Activated naive CD8-positive, alpha-beta T cell treated with anti-CD3 and anti-CD28 coated beads, Interleukin-2, amount 10 ng/mL, durations not matched to agents 7 days and 5 days (primary cell): ENCODE measurements around the gene PRIM1. TPM values are rescaled to one million over a fixed set of nuclear protein-coding genes. Genes with fewer than 3 reads are reported as not detected.
"Not testable (repeated sequence)": the region's sequence is repeated elsewhere in the genome, so short reads cannot be mapped to it uniquely, and the experiment has no call there.

Source experiments
- ATAC-seq: fragments of 150-1000 bp; cut with Tn5 transposase; one replicate; pipeline ENCODE4 v1.10.0; 2021; ENCODE audit warnings: low read depth, moderate library complexity
- POLR2A ChIA-PET: fragments of 350-600 bp; sonication (Branson Sonifier 250); formaldehyde crosslinking; loops from one replicate; lab custom pipeline; 2021; ENCODE audit warnings: antibody characterized with exemption; lab: Charles Lee
- DNase-seq: peaks from one replicate; pipeline ENCODE4 v3.0.0; 2021
- H3K27ac Mint-ChIP-seq: one replicate; pipeline ENCODE4 v1.8.0; 2022; ENCODE audit warnings: mild to moderate bottlenecking, mixed read lengths
- H3K27me3 Mint-ChIP-seq: one replicate; pipeline ENCODE4 v1.8.0; 2022; ENCODE audit warnings: mild to moderate bottlenecking, moderate library complexity, mixed read lengths
- H3K36me3 Mint-ChIP-seq: one replicate; pipeline ENCODE4 v1.8.0; 2021; ENCODE audit warnings: mild to moderate bottlenecking, mixed read lengths
- H3K4me1 Mint-ChIP-seq: one replicate; pipeline ENCODE4 v1.8.0; 2021; ENCODE audit warnings: mixed read lengths
- H3K4me3 Mint-ChIP-seq: one replicate; pipeline ENCODE4 v1.8.0; 2022; ENCODE audit warnings: mild to moderate bottlenecking, moderate library complexity, mixed read lengths
- H3K9me3 Mint-ChIP-seq: one replicate; pipeline ENCODE4 v1.8.0; 2021; ENCODE audit warnings: mixed read lengths
- total RNA-seq, 2 experiments: library from RNA; stranded (reverse); gene quantifications; one replicate each; pipeline ENCODE4 v1.2.3, GENCODE V29; 2021

PRIM1 gene
- total RNA-seq, result 10 to 100 TPM; 52.5 to 56.1 TPM

DNA sequence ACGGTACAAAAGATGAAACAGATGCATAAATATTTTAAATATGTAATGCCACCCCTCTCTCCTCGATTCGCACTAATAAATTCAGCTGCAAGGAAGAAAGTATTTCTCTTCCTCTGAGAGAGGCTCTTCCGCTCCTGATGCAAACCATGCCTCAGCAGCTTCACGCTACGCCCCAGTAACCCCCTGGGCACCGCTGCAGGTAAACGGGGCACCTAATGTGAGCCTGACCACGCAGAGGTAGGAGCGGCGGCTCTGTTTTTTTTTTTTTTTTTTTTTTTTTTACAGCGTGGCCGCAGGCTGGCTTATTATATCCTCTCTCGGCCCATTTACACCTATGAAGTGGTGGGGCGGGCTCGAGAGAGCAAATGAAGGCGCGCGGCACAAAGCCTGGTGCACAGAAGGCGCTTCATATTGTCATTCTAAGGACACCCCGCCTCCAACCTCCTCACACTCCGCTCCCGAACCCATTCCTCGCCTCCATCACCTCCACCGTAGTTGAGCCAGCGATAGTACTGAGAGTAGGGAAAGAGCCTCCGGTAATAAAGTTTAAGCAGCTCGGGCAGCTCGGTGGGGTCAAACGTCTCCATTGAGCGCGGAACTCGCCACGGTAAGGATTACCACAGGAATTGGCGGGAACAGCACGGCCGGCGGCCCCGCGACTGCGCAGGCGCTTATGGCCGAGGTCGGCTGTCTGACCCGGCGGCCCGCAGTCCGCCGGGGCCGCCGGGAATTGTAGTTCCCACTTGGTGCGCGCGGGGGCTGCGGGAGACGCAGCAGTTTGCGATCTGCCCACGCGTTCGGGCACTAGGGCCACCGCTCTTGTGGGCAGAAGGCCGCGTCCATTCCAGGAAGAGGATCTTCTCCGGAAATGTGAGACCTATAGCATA is at the start of gene PRIM1:
Gene PRIM1, minus strand, starts transcription at position 612 of the 887 bp plus-strand sequence. Its CDS starts 25 bp downstream, at position 587.
- Mint-ChIP-seq H3K9me3 (no peaks in the 10 kb centered on the region), H3K36me3 (peaks cover 14% of the 10 kb centered on the region), H3K4me1 (peaks cover 34% of the 10 kb centered on the region), H3K27ac (peak within 1 kb of the TSS; percentile 96), H3K4me3 (peak within 1 kb of the TSS; percentile 95), H3K27me3 (no peaks in the 10 kb centered on the region)
- ATAC-seq (peak; percentile 91), DNase-seq (peak; percentile 92)
- POLR2A ChIA-PET, result interaction anchor here (0.5 to 2.3 kb wide), 17 partner anchors 11 to 732 kb away, joined by 3 to 25 read pairs (median 4); partner anchors contain the start of genes NACA, PTGES3 and STAT6

DNA sequence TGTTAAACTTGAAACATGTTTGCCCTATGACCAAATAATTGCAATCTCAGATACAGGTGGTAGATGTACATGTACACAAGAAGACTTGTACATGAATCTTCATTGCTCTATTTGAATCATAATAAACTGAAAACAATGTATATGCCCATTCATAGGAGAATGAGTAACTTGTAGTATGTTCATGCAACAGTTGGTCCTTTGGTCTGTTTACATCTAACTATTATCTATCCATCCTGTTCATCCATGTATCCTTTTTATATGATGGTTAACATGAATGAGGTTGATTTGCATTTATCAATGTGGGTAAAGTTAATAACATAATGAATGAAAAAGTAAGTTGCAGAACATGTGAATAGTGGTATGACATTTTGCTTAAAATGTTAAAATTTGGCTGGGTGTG is 48.1 kb upstream of the PRIM1 start:
- H3K9me3 Mint-ChIP-seq, result peaks cover 2% of the 10 kb centered on the region
- H3K36me3 Mint-ChIP-seq, result no peaks in the 10 kb centered on the region
- no peak overlapping the region for H3K27ac Mint-ChIP-seq
- H3K4me3 Mint-ChIP-seq, result no peak overlapping the region
- ATAC-seq (no peak), DNase-seq (no peak)
- no peaks in the 10 kb centered on the region for H3K4me1 Mint-ChIP-seq
- H3K27me3 Mint-ChIP-seq, result no peaks in the 10 kb centered on the region
- POLR2A ChIA-PET, result no interaction called here

DNA sequence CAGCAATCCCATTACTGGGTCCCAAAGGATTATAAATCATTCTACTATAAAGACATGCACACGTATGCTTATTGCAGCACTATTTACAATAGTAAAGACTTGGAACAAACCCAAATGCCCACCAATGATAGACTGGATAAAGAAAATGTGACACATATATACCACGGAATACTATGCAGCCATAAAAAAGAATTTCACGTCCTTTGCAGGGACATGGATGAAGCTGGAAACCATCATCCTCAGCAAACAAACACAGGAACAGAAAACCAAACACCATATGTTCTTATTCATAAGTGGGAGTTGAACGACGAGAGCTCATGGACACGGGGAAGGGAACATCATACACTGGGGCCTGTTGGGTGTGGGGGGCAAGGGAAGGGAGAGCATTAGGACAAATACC is 47.2 kb upstream of the PRIM1 start:
- DNase-seq, H3K4me3 Mint-ChIP-seq, H3K27me3 Mint-ChIP-seq, H3K9me3 Mint-ChIP-seq, H3K36me3 Mint-ChIP-seq, ATAC-seq, H3K27ac Mint-ChIP-seq, POLR2A ChIA-PET, H3K4me1 Mint-ChIP-seq: not testable (repeated sequence)

DNA sequence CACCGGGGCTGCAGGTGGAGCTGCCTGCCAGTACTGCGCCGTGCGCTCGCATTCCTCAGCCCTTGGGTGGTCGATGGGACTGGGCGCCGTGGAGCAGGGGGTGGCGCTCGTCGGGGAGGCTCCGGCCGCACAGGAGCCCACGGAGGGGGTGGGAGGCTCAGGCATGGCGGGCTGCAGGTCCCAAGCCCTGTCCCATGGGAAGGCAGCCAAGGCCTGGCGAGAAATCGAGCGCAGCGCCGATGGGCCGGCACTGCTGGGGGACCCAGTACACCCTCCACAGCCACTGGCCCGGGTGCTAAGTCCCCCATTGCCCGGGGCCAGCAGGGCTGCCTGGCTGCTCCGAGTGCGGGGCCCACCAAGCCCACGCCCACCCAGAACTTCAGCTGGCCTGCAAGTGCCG is 43.7 kb upstream of the PRIM1 start:
- H3K27me3 Mint-ChIP-seq, H3K4me1 Mint-ChIP-seq, H3K9me3 Mint-ChIP-seq, H3K36me3 Mint-ChIP-seq, POLR2A ChIA-PET, H3K4me3 Mint-ChIP-seq, ATAC-seq, H3K27ac Mint-ChIP-seq, DNase-seq: not testable (repeated sequence)

DNA sequence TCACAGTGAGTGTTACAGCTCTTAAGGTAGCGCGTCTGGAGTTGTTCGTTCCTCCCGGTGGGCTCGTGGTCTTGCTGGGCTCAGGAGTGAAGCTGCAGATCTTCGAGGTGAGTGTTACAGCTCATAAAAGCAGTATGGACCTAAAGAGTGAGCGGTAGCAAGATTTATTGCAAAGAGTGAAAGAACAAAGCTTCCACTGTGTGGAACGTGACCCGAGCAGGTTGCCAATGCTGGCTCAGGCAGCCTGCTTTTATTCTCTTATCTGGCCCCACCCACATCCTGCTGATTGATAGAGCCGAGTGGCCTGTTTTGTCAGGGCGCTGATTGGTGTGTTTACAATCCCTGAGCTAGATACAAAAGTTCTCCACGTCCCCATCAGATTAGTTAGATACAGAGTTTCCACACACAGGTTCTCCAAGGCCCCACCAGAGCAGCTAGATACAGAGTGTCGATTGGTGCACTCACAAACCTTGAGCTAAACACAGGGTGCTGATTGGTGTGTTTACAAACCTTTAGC is 43.0 kb upstream of the PRIM1 start:
- H3K27me3 Mint-ChIP-seq, H3K9me3 Mint-ChIP-seq, H3K4me1 Mint-ChIP-seq, POLR2A ChIA-PET, DNase-seq, H3K27ac Mint-ChIP-seq, ATAC-seq, H3K36me3 Mint-ChIP-seq: not testable (repeated sequence)
- peak overlapping the region; percentile 41 for H3K4me3 Mint-ChIP-seq

DNA sequence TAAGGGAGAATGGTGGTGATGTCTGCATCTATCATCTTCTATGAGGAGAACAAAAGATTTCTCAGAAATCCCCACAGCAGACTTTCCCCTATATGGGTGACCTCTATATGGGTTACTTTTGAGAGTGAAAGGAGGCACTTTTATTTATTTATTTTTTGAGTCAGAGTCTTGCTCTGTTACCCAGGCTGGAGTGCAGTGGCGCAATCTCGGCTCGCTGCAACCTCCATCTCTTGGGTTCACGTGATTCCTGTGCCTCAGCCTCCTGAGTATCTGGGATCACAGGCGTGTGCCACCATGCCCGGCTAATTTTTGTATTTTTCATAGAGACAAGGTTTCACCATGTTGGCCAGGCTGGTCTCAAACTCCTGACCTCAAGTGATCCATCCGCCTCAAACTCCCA is 41.0 kb upstream of the PRIM1 start:
- H3K4me3 Mint-ChIP-seq, H3K4me1 Mint-ChIP-seq, DNase-seq, H3K27ac Mint-ChIP-seq, H3K9me3 Mint-ChIP-seq, ATAC-seq, H3K27me3 Mint-ChIP-seq, POLR2A ChIA-PET, H3K36me3 Mint-ChIP-seq: not testable (repeated sequence)

DNA sequence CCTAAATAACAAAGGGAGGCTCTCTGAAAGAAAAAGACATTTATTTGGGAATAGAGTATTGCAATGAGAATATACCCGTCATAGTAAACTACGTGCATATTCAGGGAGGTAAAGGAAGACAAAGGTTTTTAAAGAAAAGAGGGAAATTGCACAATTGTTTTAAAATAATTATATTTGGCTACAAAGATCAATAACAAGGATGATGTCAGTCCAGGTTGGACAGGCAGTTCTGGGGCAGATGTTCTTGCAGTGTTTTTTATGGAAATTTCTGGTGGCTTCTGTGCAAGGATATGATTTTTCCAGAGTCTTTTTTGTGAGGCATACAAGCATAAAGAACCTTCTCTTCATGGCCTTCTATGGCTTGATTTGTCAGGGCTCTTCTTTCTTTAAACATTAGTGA is 40.6 kb upstream of the PRIM1 start:
- POLR2A ChIA-PET, result no interaction called here
- ATAC-seq (no peak), DNase-seq (no peak)
- no peaks in the 10 kb centered on the region for H3K9me3 Mint-ChIP-seq
- no peak overlapping the region for H3K4me3 Mint-ChIP-seq
- no peak overlapping the region for H3K27ac Mint-ChIP-seq
- no peaks in the 10 kb centered on the region for H3K36me3 Mint-ChIP-seq
- no peaks in the 10 kb centered on the region for H3K27me3 Mint-ChIP-seq
- H3K4me1 Mint-ChIP-seq, result peaks cover 2% of the 10 kb centered on the region

DNA sequence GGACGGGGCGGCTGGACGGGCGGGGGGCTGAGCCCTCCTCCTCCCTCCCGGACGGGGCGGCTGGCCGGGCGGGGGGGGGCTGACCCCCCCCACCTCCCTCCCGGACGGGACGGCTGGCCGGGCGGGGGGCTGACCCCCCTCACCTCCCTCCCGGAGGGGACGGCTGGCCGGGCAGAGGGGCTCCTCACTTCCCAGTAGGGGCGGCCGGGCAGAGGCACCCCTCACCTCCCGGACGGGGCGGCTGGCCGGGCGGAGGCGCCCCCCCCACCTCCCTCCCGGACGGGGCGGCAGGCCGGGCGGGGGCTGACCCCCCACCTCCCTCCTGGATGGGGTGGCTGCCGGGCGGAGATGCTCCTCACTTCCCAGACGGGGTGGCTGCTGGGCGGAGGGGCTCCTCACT is 37.3 kb upstream of the PRIM1 start:
- H3K27ac Mint-ChIP-seq, H3K36me3 Mint-ChIP-seq, DNase-seq, POLR2A ChIA-PET, H3K4me3 Mint-ChIP-seq, ATAC-seq, H3K4me1 Mint-ChIP-seq, H3K27me3 Mint-ChIP-seq, H3K9me3 Mint-ChIP-seq: not testable (repeated sequence)

DNA sequence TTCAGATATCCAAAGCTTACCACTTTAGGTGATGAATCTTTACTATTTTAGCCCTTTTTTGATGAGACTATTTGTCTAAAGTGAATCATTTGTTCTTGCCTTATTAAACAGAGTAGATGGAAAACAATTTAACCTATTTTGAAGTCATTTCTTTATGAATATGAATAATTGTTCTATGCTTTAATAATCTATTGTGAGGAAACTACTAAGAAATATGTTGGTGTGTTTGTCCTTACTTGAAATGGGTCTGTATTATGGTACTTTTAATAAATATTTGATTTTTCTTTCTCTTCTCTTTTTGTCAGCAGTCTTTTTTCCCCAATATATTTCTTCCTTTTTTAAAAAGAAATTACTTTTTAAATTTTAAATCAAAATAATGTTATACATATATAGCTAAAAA is 35.4 kb upstream of the PRIM1 start:
- Mint-ChIP-seq H3K27me3 (peaks cover 3% of the 10 kb centered on the region), H3K27ac (no peak overlapping the region), H3K4me3 (no peak overlapping the region), H3K36me3 (no peaks in the 10 kb centered on the region), H3K9me3 (no peaks in the 10 kb centered on the region), H3K4me1 (no peaks in the 10 kb centered on the region)
- DNase-seq (no peak), ATAC-seq (no peak)
- POLR2A ChIA-PET, result no interaction called here

DNA sequence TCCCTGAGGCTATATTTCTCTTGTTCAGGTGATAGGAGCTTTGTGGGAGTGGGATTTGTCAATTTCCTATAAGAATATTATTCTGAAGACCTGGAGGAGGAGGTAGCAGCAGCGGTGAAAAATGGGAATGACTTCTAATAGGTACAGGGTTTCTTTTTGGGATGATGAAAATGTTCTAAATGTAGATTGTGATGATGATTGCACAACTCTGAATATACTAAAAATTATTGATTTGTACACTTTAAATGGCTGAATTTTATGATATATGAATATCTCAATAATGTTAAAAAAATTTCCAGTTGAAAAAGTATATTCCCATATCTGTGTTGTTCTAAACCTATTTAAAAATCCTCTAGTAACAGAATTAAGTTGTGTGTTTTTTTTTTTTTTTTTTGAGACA is 33.8 kb upstream of the PRIM1 start:
- ATAC-seq, result no peak
- Mint-ChIP-seq H3K4me1 (no peaks in the 10 kb centered on the region), H3K27ac (no peak overlapping the region), H3K4me3 (no peak overlapping the region), H3K36me3 (no peaks in the 10 kb centered on the region), H3K27me3 (peaks cover 5% of the 10 kb centered on the region), H3K9me3 (no peaks in the 10 kb centered on the region)
- POLR2A ChIA-PET, result no interaction called here
- no peak for DNase-seq

DNA sequence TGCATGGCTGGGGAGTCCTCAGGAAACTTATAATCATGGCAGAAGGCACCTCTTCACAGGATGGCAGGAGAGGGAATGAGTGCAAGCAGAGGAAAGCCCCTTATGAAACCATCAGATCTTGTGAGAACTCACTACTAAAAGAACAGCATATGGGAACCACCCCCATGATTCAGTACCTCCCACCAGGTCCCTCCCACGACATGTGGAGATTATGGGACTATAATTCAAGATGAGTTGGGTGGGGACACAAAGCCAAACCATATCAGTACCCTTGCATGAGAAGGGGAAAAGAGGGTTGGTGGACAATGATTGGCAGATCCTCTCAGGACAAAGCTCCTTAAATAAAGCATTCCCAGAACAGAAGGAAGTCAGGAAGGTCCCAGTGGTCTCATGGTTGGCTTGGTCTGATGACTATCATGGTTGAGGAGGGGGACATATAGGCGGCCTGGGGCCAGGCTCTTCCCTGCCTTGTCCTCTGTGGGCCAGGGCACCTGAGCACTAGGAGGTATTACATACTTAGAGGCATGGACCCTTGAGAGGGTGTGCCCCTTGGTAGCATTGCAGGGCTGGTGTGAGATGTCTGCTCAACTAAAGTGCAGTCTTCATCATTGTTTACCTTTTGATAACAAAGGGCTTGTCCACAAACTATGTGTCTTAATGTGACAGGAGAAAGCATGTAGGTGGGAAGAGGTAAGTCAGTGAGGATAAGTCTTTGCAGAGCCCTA is 33.2 kb upstream of the PRIM1 start:
- Mint-ChIP-seq H3K36me3 (no peaks in the 10 kb centered on the region), H3K4me3 (no peak overlapping the region), H3K27ac (no peak overlapping the region), H3K4me1 (no peaks in the 10 kb centered on the region), H3K9me3 (no peaks in the 10 kb centered on the region), H3K27me3 (peaks cover 5% of the 10 kb centered on the region)
- ATAC-seq (no peak), DNase-seq (no peak)
- POLR2A ChIA-PET, result no interaction called here

DNA sequence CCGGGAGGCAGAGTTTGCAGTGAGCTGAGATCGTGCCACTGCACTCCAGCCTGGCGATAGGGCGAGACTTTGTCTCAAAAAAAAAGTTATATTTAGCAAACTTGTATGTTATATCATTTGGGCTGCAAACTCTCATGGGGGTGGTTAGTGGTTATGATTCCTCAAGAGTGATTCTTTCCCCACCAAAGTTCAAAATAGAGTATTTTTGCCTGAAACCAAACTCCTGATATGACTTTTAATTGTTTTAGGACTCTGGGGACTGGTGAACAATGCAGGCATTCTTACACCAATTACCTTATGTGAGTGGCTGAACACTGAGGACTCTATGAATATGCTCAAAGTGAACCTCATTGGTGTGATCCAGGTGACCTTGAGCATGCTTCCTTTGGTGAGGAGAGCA is 29.6 kb upstream of the PRIM1 start:
- no peak for ATAC-seq
- POLR2A ChIA-PET, result no interaction called here
- no peak overlapping the region for H3K27ac Mint-ChIP-seq
- H3K27me3 Mint-ChIP-seq, result peaks cover 2% of the 10 kb centered on the region
- no peak overlapping the region for H3K4me3 Mint-ChIP-seq
- H3K4me1 Mint-ChIP-seq, result no peaks in the 10 kb centered on the region
- H3K9me3 Mint-ChIP-seq, result no peaks in the 10 kb centered on the region
- DNase-seq, result no peak
- no peaks in the 10 kb centered on the region for H3K36me3 Mint-ChIP-seq

DNA sequence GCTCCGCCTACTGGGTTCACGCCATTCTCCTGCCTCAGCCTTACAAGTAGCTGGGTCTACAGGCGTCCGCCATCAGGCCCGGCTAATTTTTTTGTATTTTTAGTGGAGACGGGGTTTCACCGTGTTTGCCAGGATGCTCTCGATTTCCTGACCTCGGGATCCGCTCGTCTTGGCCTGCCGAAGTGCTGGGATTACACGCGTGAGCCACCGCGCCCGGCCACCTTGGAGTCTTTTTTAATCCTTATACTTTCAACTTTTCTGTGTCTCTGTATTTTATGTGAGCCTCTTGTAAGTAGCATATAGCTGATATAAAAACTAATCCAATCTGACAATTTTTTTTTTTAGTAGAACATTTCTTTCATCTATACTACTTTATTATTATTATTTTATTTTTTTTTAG is 26.6 kb upstream of the PRIM1 start:
- Mint-ChIP-seq H3K27me3 (peaks cover 2% of the 10 kb centered on the region), H3K4me1 (no peaks in the 10 kb centered on the region), H3K27ac (no peak overlapping the region), H3K36me3 (no peaks in the 10 kb centered on the region), H3K4me3 (no peak overlapping the region), H3K9me3 (no peaks in the 10 kb centered on the region)
- POLR2A ChIA-PET, result interaction anchor here (0.5 kb wide), 1 partner anchor 27 kb away, joined by 3 read pairs; the partner anchor contains the start of gene PRIM1
- ATAC-seq (no peak), DNase-seq (no peak)
